ENCODE results near the gene FAM83G. TPM values are rescaled to one million over a fixed set of nuclear protein-coding genes. Genes with fewer than 3 reads are reported as not detected.
A peak's percentile ranks its signal among the peaks of the same experiment; 100 is the strongest.
"Not testable (repeated sequence)": the region's sequence is repeated elsewhere in the genome, so short reads cannot be mapped to it uniquely, and the experiment has no call there.

FAM83G gene
- total RNA-seq, 1 donor from 2014 or later = 48.7 TPM

GRCh38 chr17:19031729-19032128, 27.2 kb upstream of the FAM83G start:
- H3K27me3 ChIP-seq (ENCODE audit: control insufficient read depth, insufficient read depth, low read length); H3K36me3 ChIP-seq (ENCODE audit: control insufficient read depth, insufficient read depth, low read length); H3K4me3 ChIP-seq (ENCODE audit: low read depth, low read length); DNase-seq (ENCODE audit: low read depth): not testable (repeated sequence)
- TF ChIP-seq, protein P1, sequence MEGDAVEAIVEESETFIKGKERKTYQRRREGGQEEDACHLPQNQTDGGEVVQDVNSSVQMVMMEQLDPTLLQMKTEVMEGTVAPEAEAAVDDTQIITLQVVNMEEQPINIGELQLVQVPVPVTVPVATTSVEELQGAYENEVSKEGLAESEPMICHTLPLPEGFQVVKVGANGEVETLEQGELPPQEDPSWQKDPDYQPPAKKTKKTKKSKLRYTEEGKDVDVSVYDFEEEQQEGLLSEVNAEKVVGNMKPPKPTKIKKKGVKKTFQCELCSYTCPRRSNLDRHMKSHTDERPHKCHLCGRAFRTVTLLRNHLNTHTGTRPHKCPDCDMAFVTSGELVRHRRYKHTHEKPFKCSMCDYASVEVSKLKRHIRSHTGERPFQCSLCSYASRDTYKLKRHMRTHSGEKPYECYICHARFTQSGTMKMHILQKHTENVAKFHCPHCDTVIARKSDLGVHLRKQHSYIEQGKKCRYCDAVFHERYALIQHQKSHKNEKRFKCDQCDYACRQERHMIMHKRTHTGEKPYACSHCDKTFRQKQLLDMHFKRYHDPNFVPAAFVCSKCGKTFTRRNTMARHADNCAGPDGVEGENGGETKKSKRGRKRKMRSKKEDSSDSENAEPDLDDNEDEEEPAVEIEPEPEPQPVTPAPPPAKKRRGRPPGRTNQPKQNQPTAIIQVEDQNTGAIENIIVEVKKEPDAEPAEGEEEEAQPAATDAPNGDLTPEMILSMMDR (IDR thresholded peaks at IDR 0.05; ENCODE audit: insufficient read depth, low read length, poor library complexity, severe bottlenecking) = peak; percentile 38

- H3K4me3 ChIP-seq (ENCODE audit: low read depth, low read length); DNase-seq (ENCODE audit: low read depth); H3K36me3 ChIP-seq (ENCODE audit: control insufficient read depth, insufficient read depth, low read length); H3K27me3 ChIP-seq (ENCODE audit: control insufficient read depth, insufficient read depth, low read length): not testable (repeated sequence)
These were observed 26.3 kb upstream of the FAM83G start for GRCh38 chr17:19030771-19031449.

- not testable (repeated sequence) for DNase-seq (ENCODE audit: low read depth); H3K27me3 ChIP-seq (ENCODE audit: control insufficient read depth, insufficient read depth, low read length); H3K4me3 ChIP-seq (ENCODE audit: low read depth, low read length); H3K36me3 ChIP-seq (ENCODE audit: control insufficient read depth, insufficient read depth, low read length)
These were observed 25.2 kb upstream of the FAM83G start for GRCh38 chr17:19029740-19030139.

DNA sequence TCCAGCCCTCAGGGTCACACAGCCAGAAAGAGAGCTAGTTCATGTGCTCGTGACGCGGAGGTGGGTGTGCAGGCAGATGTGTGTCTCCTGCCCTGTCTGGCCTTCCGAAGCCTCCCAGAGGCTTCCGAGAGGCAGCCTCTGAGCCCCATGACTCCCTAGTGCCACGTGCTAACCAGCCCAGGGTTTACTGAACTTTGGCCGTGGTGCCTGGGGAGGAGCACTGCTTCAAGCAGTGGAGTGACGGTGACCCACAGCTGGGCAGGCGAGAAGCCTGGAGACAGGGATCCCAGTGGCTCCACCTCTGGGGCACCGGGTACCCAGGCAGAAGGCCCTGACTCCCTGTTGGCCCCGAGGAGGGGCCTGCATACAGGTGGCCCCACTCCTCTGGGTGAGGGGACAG, 24.1 kb upstream of the FAM83G start:
- not testable (repeated sequence) for H3K4me3 ChIP-seq (ENCODE audit: low read depth, low read length); DNase-seq (ENCODE audit: low read depth); H3K36me3 ChIP-seq (ENCODE audit: control insufficient read depth, insufficient read depth, low read length); H3K27me3 ChIP-seq (ENCODE audit: control insufficient read depth, insufficient read depth, low read length)

DNA sequence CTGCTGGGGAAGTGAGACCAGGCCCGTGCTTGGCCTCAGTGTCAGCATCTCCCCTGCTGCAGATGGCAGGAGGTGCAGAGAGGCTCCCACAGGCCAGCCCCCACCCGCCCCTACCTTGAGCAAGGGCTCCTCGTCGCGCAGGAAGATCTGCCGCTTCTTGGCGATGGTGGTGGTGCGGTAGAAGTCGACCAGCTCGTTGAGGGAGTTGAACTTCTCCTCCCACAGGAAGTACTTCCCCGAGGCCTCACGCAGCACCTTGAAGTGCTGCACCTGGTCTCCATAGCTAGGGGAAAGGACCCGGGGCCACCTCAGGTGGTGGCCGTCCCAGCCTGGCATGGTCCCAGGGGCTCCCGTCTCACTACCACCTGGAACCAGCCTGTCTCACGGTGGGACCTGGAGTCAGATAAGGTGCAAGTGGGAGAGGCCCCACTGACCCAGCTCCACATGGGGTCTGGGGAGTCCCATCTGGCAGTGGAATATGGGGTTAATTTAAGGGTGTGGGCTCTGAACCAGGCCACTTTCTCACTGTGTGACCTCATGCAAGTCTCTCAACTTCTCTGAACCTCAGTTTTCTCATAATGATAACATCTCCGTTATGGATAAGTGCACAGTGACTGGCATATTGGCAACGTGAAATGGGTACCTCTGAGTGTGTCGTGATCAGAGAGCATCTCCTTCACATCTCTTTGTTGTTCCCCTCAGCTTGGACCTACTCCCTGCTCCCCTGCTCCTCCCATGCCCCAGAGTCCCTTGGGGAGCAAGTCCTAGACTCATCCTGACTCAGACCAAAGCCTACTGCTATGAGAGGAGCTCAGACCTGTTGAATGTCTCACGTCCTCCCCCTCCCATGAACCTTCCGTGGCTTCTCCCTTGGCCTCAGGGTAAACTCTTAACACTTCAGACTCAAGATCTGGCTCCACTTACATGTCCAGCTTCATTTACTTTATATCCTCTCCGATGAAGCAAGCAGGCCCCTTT, 19.8 kb upstream of the FAM83G start:
- peaks cover 1% of the 10 kb centered on the region for H3K27me3 ChIP-seq (ENCODE audit: control insufficient read depth, insufficient read depth, low read length)
- H3K36me3 ChIP-seq (ENCODE audit: control insufficient read depth, insufficient read depth, low read length) = no peaks in the 10 kb centered on the region
- no peak for DNase-seq (ENCODE audit: low read depth)
- TF ChIP-seq, protein P1 (IDR thresholded peaks at IDR 0.05; ENCODE audit: insufficient read depth, low read length, poor library complexity, severe bottlenecking) = no peak
- H3K4me3 ChIP-seq (ENCODE audit: low read depth, low read length) = no peak overlapping the region

DNA sequence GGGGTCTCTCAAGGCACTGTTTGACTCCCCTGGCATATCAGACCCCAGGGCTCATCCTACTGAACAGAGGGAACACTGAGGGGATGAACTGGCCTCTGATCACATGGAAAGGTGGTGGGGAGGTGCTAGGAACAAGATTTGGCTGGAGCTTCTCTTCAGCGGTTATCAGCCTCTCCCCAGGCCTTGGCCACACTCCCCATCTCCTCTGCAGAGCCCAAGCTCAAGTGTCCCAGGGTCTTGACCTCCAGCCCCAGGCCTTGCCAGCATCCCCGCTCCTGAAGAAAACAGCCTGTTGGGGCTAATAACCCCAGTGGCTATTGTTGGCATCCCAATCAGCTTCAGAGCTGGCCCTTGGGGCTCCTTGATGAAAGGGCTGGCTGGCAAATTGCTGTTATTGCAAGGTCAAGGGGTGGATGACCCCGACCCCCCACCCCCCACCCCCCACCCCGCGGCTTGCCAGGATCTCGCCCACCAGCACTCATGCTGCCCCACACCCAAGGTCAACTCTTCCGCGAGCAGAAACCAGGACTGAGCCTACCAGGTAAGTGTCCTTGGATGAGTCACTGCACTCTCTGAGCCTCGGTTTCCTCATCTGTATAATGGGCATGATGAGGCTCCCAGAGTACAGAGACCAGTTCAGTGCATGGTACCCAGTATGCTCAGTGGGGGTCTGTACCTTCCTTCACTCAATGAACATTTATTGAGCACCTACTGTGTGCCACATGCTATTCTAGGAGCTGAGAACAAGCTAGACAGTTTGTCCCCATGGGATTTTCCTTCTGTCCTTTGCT, 18.8 kb upstream of the FAM83G start:
- Histone ChIP-seq H3K36me3 (ENCODE audit: control insufficient read depth, insufficient read depth, low read length) (no peaks in the 10 kb centered on the region), H3K27me3 (ENCODE audit: control insufficient read depth, insufficient read depth, low read length) (peaks cover 6% of the 10 kb centered on the region), H3K4me3 (ENCODE audit: low read depth, low read length) (no peak overlapping the region)
- TF ChIP-seq, protein P1 (IDR thresholded peaks at IDR 0.05; ENCODE audit: insufficient read depth, low read length, poor library complexity, severe bottlenecking) = no peak
- DNase-seq (ENCODE audit: low read depth) = no peak

DNA sequence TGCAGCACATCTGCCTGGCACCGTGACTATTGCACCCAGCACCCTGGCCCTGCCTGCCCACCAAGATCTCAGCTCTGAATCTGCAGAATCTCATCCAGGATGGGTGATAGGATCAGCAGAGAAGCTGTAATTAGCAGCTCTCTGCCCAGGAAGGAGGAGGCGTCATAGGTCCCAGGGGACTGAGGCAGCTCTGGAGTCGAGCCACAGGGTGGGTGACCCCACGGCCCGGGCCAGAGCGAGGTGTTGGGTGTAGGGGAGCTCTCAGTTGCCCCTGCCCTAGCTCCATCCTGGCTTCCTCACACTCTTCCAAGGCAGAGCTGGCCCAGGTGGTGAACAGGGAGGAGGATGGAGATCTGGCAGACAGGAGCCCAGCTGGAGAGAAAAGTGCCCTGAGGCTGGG, 18.2 kb upstream of the FAM83G start:
- TF ChIP-seq, protein P1 (IDR thresholded peaks at IDR 0.05; ENCODE audit: insufficient read depth, low read length, poor library complexity, severe bottlenecking) = no peak
- Histone ChIP-seq H3K27me3 (ENCODE audit: control insufficient read depth, insufficient read depth, low read length) (peaks cover 9% of the 10 kb centered on the region), H3K4me3 (ENCODE audit: low read depth, low read length) (no peak overlapping the region), H3K36me3 (ENCODE audit: control insufficient read depth, insufficient read depth, low read length) (no peaks in the 10 kb centered on the region)
- DNase-seq (ENCODE audit: low read depth) = no peak
